Mesodermal cell (in vitro differentiated cells): ENCODE data around the gene RNPEPL1.
A peak's percentile ranks its signal among the peaks of the same experiment; 100 is the strongest.
"Not testable (repeated sequence)": the region's sequence is repeated elsewhere in the genome, so short reads cannot be mapped to it uniquely, and the experiment has no call there.

Experiments used
- H3K27ac ChIP-seq: 2 replicates; pipeline ENCODE4 v1.7.0; 2013; ENCODE audit warnings: mild to moderate bottlenecking, low read depth, low read length, moderate library complexity; ENCODE audit not compliant: severe bottlenecking
- H3K36me3 ChIP-seq: 2 replicates; pipeline ENCODE4 v1.7.1; 2013; ENCODE audit warnings: mild to moderate bottlenecking, low read length, moderate library complexity; ENCODE audit not compliant: control insufficient read depth, insufficient read depth
- H3K4me1 ChIP-seq: one replicate; pipeline ENCODE4 v1.7.1; 2013; ENCODE audit warnings: mild to moderate bottlenecking, low read length; ENCODE audit not compliant: insufficient read depth, control insufficient read depth, poor library complexity, severe bottlenecking
- H3K4me3 ChIP-seq: 2 replicates; pipeline ENCODE4 v1.7.0; 2013; ENCODE audit warnings: low read length, control low read depth, mild to moderate bottlenecking; ENCODE audit not compliant: insufficient read depth, poor library complexity, severe bottlenecking; ENCODE audit errors: extremely low read depth
- H3K9me3 ChIP-seq: 2 replicates; pipeline ENCODE4 v1.7.1; 2013; ENCODE audit warnings: mild to moderate bottlenecking, low read length, moderate library complexity; ENCODE audit not compliant: control insufficient read depth
- WGBS, 2 experiments: methylation state at CpG; one replicate each; pipeline ENCODE4 v1.1.5; 2013; ENCODE audit warnings: missing lambda C conversion rate in 2 of 2; ENCODE audit not compliant: insufficient coverage in 2 of 2; 5-methylcytosine and 5-hydroxymethylcytosine counted together

The RNPEPL1 gene

GRCh38 chr2:240557808-240558207 is 10.5 kb upstream of the RNPEPL1 start, which contains the start of gene ANKMY1:
TSS of gene ANKMY1 (minus strand) at chr2:240557988. CDS start at chr2:240557335, 653 bp downstream.
- Histone ChIP-seq H3K4me3 (peak within 1 kb of the TSS; percentile 32), H3K4me1 (peaks cover 4% of the 10 kb centered on the region), H3K27ac (no peak within 1 kb of the TSS), H3K9me3 (no peaks in the 10 kb centered on the region), H3K36me3 (peaks cover 23% of the 10 kb centered on the region)
- WGBS, 2 experiments = 5 to 6% methylated on average over 38 of the region's 47 CpGs

- 71 to 79% methylated on average over 16 to 18 of the region's 18 CpGs for WGBS, 2 experiments
- H3K36me3 ChIP-seq = peaks cover 21% of the 10 kb centered on the region
- no peaks in the 10 kb centered on the region for H3K9me3 ChIP-seq
These were observed 10.0 kb upstream of the RNPEPL1 start for GRCh38 chr2:240558236-240558761.

GRCh38 chr2:240559286-240559685 is 9.0 kb upstream of the RNPEPL1 start:
- no peak overlapping the region for H3K4me3 ChIP-seq
- peaks cover 4% of the 10 kb centered on the region for H3K4me1 ChIP-seq
- no peaks in the 10 kb centered on the region for H3K9me3 ChIP-seq
- WGBS, 2 experiments = 86% methylated on average over 1 of the region's 3 CpGs; no CpG with 5 or more reads in 1 of the 2 experiments
- H3K27ac ChIP-seq = no peak overlapping the region
- peaks cover 25% of the 10 kb centered on the region for H3K36me3 ChIP-seq

More at GRCh38 chr2:240558236-240558761, 10.0 kb upstream of the RNPEPL1 start:
- Histone ChIP-seq H3K27ac (no peak overlapping the region), H3K4me1 (peaks cover 4% of the 10 kb centered on the region), H3K4me3 (peak overlapping the region; percentile 32)

- H3K4me3 ChIP-seq = peak within 1 kb of the TSS; percentile 76
- H3K4me1 ChIP-seq = peaks cover 4% of the 10 kb centered on the region
- H3K36me3 ChIP-seq = peaks cover 22% of the 10 kb centered on the region
- no peaks in the 10 kb centered on the region for H3K9me3 ChIP-seq
- peak within 1 kb of the TSS; percentile 81 for H3K27ac ChIP-seq
- 1 to 3% methylated on average over 34 to 35 of the region's 39 CpGs for whole genome bisulfite sequencing, 2 experiments
These were observed 8.2 kb upstream of the RNPEPL1 start, which contains the start of gene DUSP28 for GRCh38 chr2:240560084-240560479. TSS of gene DUSP28 (plus strand) at chr2:240560357. CDS start at chr2:240560685, 328 bp downstream.

- 0% methylated on average over 90 to 101 of the region's 101 CpGs for WGBS, 2 experiments
- Histone ChIP-seq H3K36me3 (peaks cover 21% of the 10 kb centered on the region), H3K9me3 (no peaks in the 10 kb centered on the region), H3K4me3 (peak overlapping the region; percentile 76), H3K4me1 (peaks cover 10% of the 10 kb centered on the region), H3K27ac (peak overlapping the region; percentile 81)
These were observed 7.6 kb upstream of the RNPEPL1 start for GRCh38 chr2:240560480-240561324.

- peak overlapping the region; percentile 69 for H3K27ac ChIP-seq
- H3K4me1 ChIP-seq = peaks cover 15% of the 10 kb centered on the region
- H3K4me3 ChIP-seq = peak overlapping the region; percentile 76
- no peaks in the 10 kb centered on the region for H3K9me3 ChIP-seq
- WGBS, 2 experiments = 46 to 52% methylated on average over 11 of the region's 14 CpGs
- peaks cover 21% of the 10 kb centered on the region for H3K36me3 ChIP-seq
These were observed 6.8 kb upstream of the RNPEPL1 start for GRCh38 chr2:240561325-240561971.

GRCh38 chr2:240563231-240563630 is 5.1 kb upstream of the RNPEPL1 start:
- peaks cover 25% of the 10 kb centered on the region for H3K4me1 ChIP-seq
- not testable (repeated sequence) for H3K4me3 ChIP-seq
- WGBS, 2 experiments = 90 to 95% methylated on average over 13 to 16 of the region's 17 CpGs

GRCh38 chr2:240563951-240564560 is 4.2 kb upstream of the RNPEPL1 start:
- WGBS, 2 experiments = 97% methylated on average over 7 to 11 of the region's 12 CpGs
- Histone ChIP-seq H3K9me3 (no peaks in the 10 kb centered on the region), H3K4me3 (no peak overlapping the region), H3K36me3 (peaks cover 15% of the 10 kb centered on the region), H3K27ac (no peak overlapping the region), H3K4me1 (peaks cover 24% of the 10 kb centered on the region)

More at GRCh38 chr2:240563231-240563630, 5.1 kb upstream of the RNPEPL1 start:
- H3K27ac ChIP-seq, H3K9me3 ChIP-seq: not testable (repeated sequence)
- peaks cover 21% of the 10 kb centered on the region for H3K36me3 ChIP-seq

GRCh38 chr2:240564561-240565332 is 3.5 kb upstream of the RNPEPL1 start:
- peaks cover 15% of the 10 kb centered on the region for H3K36me3 ChIP-seq
- peaks cover 29% of the 10 kb centered on the region for H3K4me1 ChIP-seq
- WGBS, 2 experiments = 96 to 97% methylated on average over 5 to 6 of the region's 10 CpGs
- H3K4me3 ChIP-seq = no peak overlapping the region
- no peaks in the 10 kb centered on the region for H3K9me3 ChIP-seq
- H3K27ac ChIP-seq = no peak overlapping the region
